Naive B cell (primary cell): Measurements from ENCODE around the gene SNX25. TPM values are rescaled to one million over a fixed set of nuclear protein-coding genes. Genes with fewer than 3 reads are reported as not detected.

Experiments used
- polyA plus RNA-seq, 6 donors: library from polyadenylated mRNA; unstranded; fragments of 300-500 nt; fragmentation: Illumina TruSeq; gene quantifications; one replicate each; pipeline ENCODE4 v1.2.3, GENCODE V29; 2021; ENCODE audit warnings: low read depth in 6 of 6

SNX25 gene
- polyA plus RNA-seq, 6 donors from 2014 or later = 10.8 to 28.1 (median 16.8) TPM

Other genes with a start within 250 kb of the SNX25 start
- not detected for gene HELT, start 191.1 kb upstream of the SNX25 start, polyA plus RNA-seq
- gene SLC25A4, start 66.3 kb upstream of the SNX25 start, polyA plus RNA-seq = 10 to 100 TPM; 10.4 to 24.1 (median 12.4) TPM
- gene CFAP97, start 5.6 kb upstream of the SNX25 start, polyA plus RNA-seq = 10 to 100 TPM; 77.4 to 97.8 (median 84.9) TPM
- gene LRP2BP, start 186.3 kb downstream of the SNX25 start, polyA plus RNA-seq = 1 to 10 TPM in 1 of 6 donors, under 1 TPM in 5; 0.42 to 1.1 (median 0.95) TPM
- gene ANKRD37, start 187.2 kb downstream of the SNX25 start, polyA plus RNA-seq = 10 to 100 TPM; 13.7 to 21.5 (median 16.3) TPM
- 10 to 100 TPM; 21.3 to 40.1 (median 32.3) TPM for gene UFSP2, start 216.4 kb downstream of the SNX25 start, polyA plus RNA-seq